Suprapubic skin (tissue), 4 donors: ENCODE results near the gene WDFY4. TPM values are rescaled to one million over a fixed set of nuclear protein-coding genes. Genes with fewer than 3 reads are reported as not detected.

ENCODE experiments used
- DNase-seq, 2 donors: peaks; one replicate each; pipeline ENCODE4 v3.0.0-alpha.2; 2019; ENCODE audit warnings: low spot score in 2 of 2
- H3K27ac ChIP-seq: fragments of 200-600 bp; sonication (generic); one replicate; pipeline ENCODE4 v1.5.1; 2019
- H3K27me3 ChIP-seq: fragments of 200-600 bp; sonication (generic); one replicate; pipeline ENCODE4 v1.5.1; 2019
- H3K36me3 ChIP-seq: fragments of 200-600 bp; sonication (generic); one replicate; pipeline ENCODE4 v1.5.1; 2019
- H3K4me1 ChIP-seq: fragments of 200-600 bp; sonication (generic); one replicate; pipeline ENCODE4 v1.5.1; 2019
- H3K4me3 ChIP-seq: fragments of 200-600 bp; sonication (generic); one replicate; pipeline ENCODE4 v1.5.1; 2019; ENCODE audit warnings: mild to moderate bottlenecking
- H3K9me3 ChIP-seq: fragments of 200-600 bp; sonication (generic); one replicate; pipeline ENCODE4 v1.5.1; 2019
- EP300 ChIP-seq: sonication (generic); formaldehyde crosslinking; IDR thresholded peaks from one replicate; pipeline ENCODE4 v1.6.1; 2017; ENCODE audit warnings: antibody characterized with exemption
- POLR2A ChIP-seq, 2 donors: fragments of 450-650 bp; IDR thresholded peaks; one replicate each; pipeline ENCODE4 v1.6.1; 2017; ENCODE audit warnings: antibody characterized with exemption in 2 of 2, mild to moderate bottlenecking in 2 of 2, moderate library complexity in 2 of 2
- POLR2AphosphoS5 ChIP-seq, 3 donors: sonication (generic); formaldehyde crosslinking; IDR thresholded peaks; one replicate each; pipeline ENCODE4 v1.6.1; 2017; ENCODE audit warnings: antibody characterized with exemption in 3 of 3
- WGBS: methylation state at CpG from one replicate; pipeline ENCODE4 v1.1.5; 2018; 5-methylcytosine and 5-hydroxymethylcytosine counted together
- total RNA-seq, 4 donors: library from RNA; depleted of rRNA; stranded (reverse); fragments of >200 nt; gene quantifications; one replicate each; pipeline ENCODE4 v1.1.0, GENCODE V29; 2016
- TF ChIP-seq, protein P1 (sequence below), 2 donors: fragments of 200-600 bp in 1 of 2; fragments of 450-650 bp in 1 of 2; sonication (generic) in 1 of 2; IDR thresholded peaks; one replicate each; pipeline ENCODE4 v1.5.1; 2016 to 2019; ENCODE audit warnings: antibody characterized with exemption in 2 of 2, mild to moderate bottlenecking in 1 of 2, moderate library complexity in 1 of 2

Gene WDFY4
- total RNA-seq, 4 donors from 2014 or later, result 0.57 to 2.9 (median 1.0) TPM

GRCh38 chr10:48767373-48768143, 82.9 kb downstream of the WDFY4 start:
- no peaks in the 10 kb centered on the region for H3K36me3 ChIP-seq
- DNase-seq, result no peak
- H3K4me3 ChIP-seq, result no peak overlapping the region
- 89% methylated on average over 4 of the region's 4 CpGs for WGBS
- no peaks in the 10 kb centered on the region for H3K27me3 ChIP-seq
- no peak for TF ChIP-seq POLR2A (IDR thresholded peaks at IDR 0.05)
- TF ChIP-seq EP300, result no peak
- no peak for TF ChIP-seq POLR2AphosphoS5 (IDR thresholded peaks at IDR 0.05)
- TF ChIP-seq, protein P1, sequence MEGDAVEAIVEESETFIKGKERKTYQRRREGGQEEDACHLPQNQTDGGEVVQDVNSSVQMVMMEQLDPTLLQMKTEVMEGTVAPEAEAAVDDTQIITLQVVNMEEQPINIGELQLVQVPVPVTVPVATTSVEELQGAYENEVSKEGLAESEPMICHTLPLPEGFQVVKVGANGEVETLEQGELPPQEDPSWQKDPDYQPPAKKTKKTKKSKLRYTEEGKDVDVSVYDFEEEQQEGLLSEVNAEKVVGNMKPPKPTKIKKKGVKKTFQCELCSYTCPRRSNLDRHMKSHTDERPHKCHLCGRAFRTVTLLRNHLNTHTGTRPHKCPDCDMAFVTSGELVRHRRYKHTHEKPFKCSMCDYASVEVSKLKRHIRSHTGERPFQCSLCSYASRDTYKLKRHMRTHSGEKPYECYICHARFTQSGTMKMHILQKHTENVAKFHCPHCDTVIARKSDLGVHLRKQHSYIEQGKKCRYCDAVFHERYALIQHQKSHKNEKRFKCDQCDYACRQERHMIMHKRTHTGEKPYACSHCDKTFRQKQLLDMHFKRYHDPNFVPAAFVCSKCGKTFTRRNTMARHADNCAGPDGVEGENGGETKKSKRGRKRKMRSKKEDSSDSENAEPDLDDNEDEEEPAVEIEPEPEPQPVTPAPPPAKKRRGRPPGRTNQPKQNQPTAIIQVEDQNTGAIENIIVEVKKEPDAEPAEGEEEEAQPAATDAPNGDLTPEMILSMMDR (IDR thresholded peaks at IDR 0.05), result no peak
- H3K27ac ChIP-seq, result no peak overlapping the region
- H3K4me1 ChIP-seq, result no peaks in the 10 kb centered on the region
- no peaks in the 10 kb centered on the region for H3K9me3 ChIP-seq

GRCh38 chr10:48768144-48768766, 83.6 kb downstream of the WDFY4 start:
- Histone ChIP-seq H3K4me1 (no peaks in the 10 kb centered on the region), H3K27me3 (no peaks in the 10 kb centered on the region), H3K4me3 (no peak overlapping the region), H3K36me3 (no peaks in the 10 kb centered on the region), H3K9me3 (no peaks in the 10 kb centered on the region), H3K27ac (no peak overlapping the region)
- TF ChIP-seq EP300, result no peak
- TF ChIP-seq, protein P1 (IDR thresholded peaks at IDR 0.05), result no peak
- no peak for TF ChIP-seq POLR2A (IDR thresholded peaks at IDR 0.05)
- no peak for TF ChIP-seq POLR2AphosphoS5 (IDR thresholded peaks at IDR 0.05)
- DNase-seq, result no peak
- 88% methylated on average over 13 of the region's 14 CpGs for WGBS

GRCh38 chr10:48768926-48769325, 84.3 kb downstream of the WDFY4 start:
- Histone ChIP-seq H3K9me3 (no peaks in the 10 kb centered on the region), H3K27ac (no peak overlapping the region), H3K36me3 (no peaks in the 10 kb centered on the region), H3K27me3 (no peaks in the 10 kb centered on the region), H3K4me3 (no peak overlapping the region), H3K4me1 (no peaks in the 10 kb centered on the region)
- TF ChIP-seq POLR2A (IDR thresholded peaks at IDR 0.05), result no peak
- TF ChIP-seq, protein P1 (IDR thresholded peaks at IDR 0.05), result no peak
- TF ChIP-seq POLR2AphosphoS5 (IDR thresholded peaks at IDR 0.05), result no peak
- no peak for TF ChIP-seq EP300
- WGBS, result 57% methylated on average over 4 of the region's 4 CpGs
- no peak for DNase-seq

- no peak for TF ChIP-seq EP300
- TF ChIP-seq POLR2AphosphoS5 (IDR thresholded peaks at IDR 0.05), result no peak
- TF ChIP-seq, protein P1 (IDR thresholded peaks at IDR 0.05), result no peak
- TF ChIP-seq POLR2A (IDR thresholded peaks at IDR 0.05), result no peak
- DNase-seq, result no peak
- Histone ChIP-seq H3K4me1 (no peaks in the 10 kb centered on the region), H3K27ac (no peak overlapping the region), H3K36me3 (no peaks in the 10 kb centered on the region), H3K27me3 (no peaks in the 10 kb centered on the region), H3K4me3 (no peak overlapping the region), H3K9me3 (no peaks in the 10 kb centered on the region)
- 86% methylated on average over 15 of the region's 15 CpGs for WGBS
Observed at GRCh38 chr10:48769706-48770435, 85.2 kb downstream of the WDFY4 start.
